IMR-90 (cell line): Measurements from ENCODE around the gene WDR74. TPM values are rescaled to one million over a fixed set of nuclear protein-coding genes. Genes with fewer than 3 reads are reported as not detected.

Source experiments
- ATAC-seq: fragments of 200-7000 bp; cut with Tn5 transposase; 2 replicates; pipeline ENCODE4 v1.9.1; 2020; ENCODE audit warnings: low read depth, mild to moderate bottlenecking, moderate library complexity
- BruUV-seq: library from RNA; stranded (reverse); fragments of 400-500 nt; replicated peaks from 2 replicates; lab custom pipeline; 2021; lab: Mats Ljungman, UMichigan
- CTCF ChIA-PET: fragments of 300-600 bp; formaldehyde crosslinking; extraction: SDS; loops from one replicate; lab custom pipeline; 2021; ENCODE audit warnings: antibody characterized with exemption; lab: Yijun Ruan, JAX
- POLR2A ChIA-PET: fragments of 300-600 bp; sonication (Branson Sonifier 250); formaldehyde crosslinking; loops from one replicate; lab custom pipeline; 2022; ENCODE audit warnings: antibody characterized with exemption; ENCODE audit not compliant: unreplicated experiment; lab: Charles Lee
- DNase-seq: peaks from one replicate; pipeline ENCODE4 v3.0.0; 2013
- H2AFZ ChIP-seq: replicated peaks from 2 replicates; pipeline ENCODE3; 2013; ENCODE audit warnings: low read length, mild to moderate bottlenecking; ENCODE audit not compliant: poor library complexity
- H2AK5ac ChIP-seq: 2 replicates; pipeline ENCODE4 v1.6.1; 2013; ENCODE audit warnings: low read depth, low read length, inconsistent platforms
- H2AK9ac ChIP-seq: replicated peaks from 2 replicates; pipeline ENCODE3; 2013; ENCODE audit warnings: mild to moderate bottlenecking, low read depth, low read length, moderate library complexity; ENCODE audit not compliant: poor library complexity
- H2BK120ac ChIP-seq: 2 replicates; pipeline ENCODE4 v1.6.1; 2013; ENCODE audit warnings: low read depth, low read length, inconsistent platforms
- H2BK15ac ChIP-seq: 3 replicates; pipeline ENCODE4 v1.6.1; 2013; ENCODE audit warnings: low read depth, low read length, inconsistent platforms
- H2BK20ac ChIP-seq: 2 replicates; pipeline ENCODE4 v1.6.1; 2013; ENCODE audit warnings: low read depth, mild to moderate bottlenecking, inconsistent platforms, low read length, moderate library complexity
- H2BK5ac ChIP-seq: 2 replicates; pipeline ENCODE4 v1.6.1; 2013; ENCODE audit warnings: mild to moderate bottlenecking, low read depth, low read length, inconsistent platforms; ENCODE audit not compliant: poor library complexity, severe bottlenecking
- H3K14ac ChIP-seq: replicated peaks from 2 replicates; pipeline ENCODE4 v1.6.1; 2013; ENCODE audit warnings: low read depth, low read length, inconsistent platforms
- H3K18ac ChIP-seq: 2 replicates; pipeline ENCODE4 v1.6.1; 2013; ENCODE audit warnings: low read depth, low read length, control low read depth
- H3K23ac ChIP-seq: 2 replicates; pipeline ENCODE4 v1.6.1; 2013; ENCODE audit warnings: low read depth, low read length, inconsistent platforms
- H3K27ac ChIP-seq: 2 replicates; pipeline ENCODE4 v1.5.1; 2013; ENCODE audit warnings: mild to moderate bottlenecking, control low read depth, low read length; ENCODE audit not compliant: insufficient read depth
- H3K27me3 ChIP-seq: 2 replicates; pipeline ENCODE4 v1.6.1; 2013; ENCODE audit warnings: low read length; ENCODE audit not compliant: control insufficient read depth, insufficient read depth
- H3K36me3 ChIP-seq: 2 replicates; pipeline ENCODE4 v1.6.1; 2013; ENCODE audit warnings: low read length, mixed read lengths; ENCODE audit not compliant: control insufficient read depth, insufficient read depth
- H3K4ac ChIP-seq: 2 replicates; pipeline ENCODE4 v1.6.1; 2013; ENCODE audit warnings: low read depth, low read length, inconsistent platforms
- H3K4me1 ChIP-seq: 2 replicates; pipeline ENCODE4 v1.6.1; 2013; ENCODE audit warnings: low read length, mixed read lengths; ENCODE audit not compliant: control insufficient read depth, insufficient read depth
- H3K4me2 ChIP-seq: 2 replicates; pipeline ENCODE4 v1.6.1; 2013; ENCODE audit warnings: low read depth, mild to moderate bottlenecking, control low read depth, low read length, moderate library complexity
- H3K4me3 ChIP-seq: 2 replicates; pipeline ENCODE4 v1.5.1; 2013; ENCODE audit warnings: low read depth, mild to moderate bottlenecking, control low read depth, low read length, moderate library complexity; ENCODE audit not compliant: insufficient read depth
- H3K56ac ChIP-seq: 2 replicates; pipeline ENCODE4 v1.6.1; 2013; ENCODE audit warnings: low read length, inconsistent platforms; ENCODE audit not compliant: insufficient read depth; ENCODE audit errors: extremely low read depth
- H3K79me1 ChIP-seq, 2 experiments: 2 replicates each; pipeline ENCODE4 v1.6.1; 2013; ENCODE audit warnings: low read length in 2 of 2, inconsistent platforms in 1 of 2, low read depth in 1 of 2
- H3K9ac ChIP-seq: 2 replicates; pipeline ENCODE4 v1.6.1; 2013; ENCODE audit warnings: low read depth, low read length, control low read depth
- H3K9me1 ChIP-seq: 2 replicates; pipeline ENCODE4 v1.6.1; 2013; ENCODE audit warnings: low read length, inconsistent platforms; ENCODE audit not compliant: insufficient read depth
- H3K9me3 ChIP-seq: 2 replicates; pipeline ENCODE4 v1.6.1; 2013; ENCODE audit warnings: low read length; ENCODE audit not compliant: control insufficient read depth, insufficient read depth
- H4K20me1 ChIP-seq: 2 replicates; pipeline ENCODE4 v1.6.1; 2013; ENCODE audit warnings: low read length, inconsistent platforms; ENCODE audit not compliant: insufficient read depth
- H4K5ac ChIP-seq: 2 replicates; pipeline ENCODE4 v1.6.1; 2013; ENCODE audit warnings: mild to moderate bottlenecking, low read depth, low read length, control low read depth
- H4K8ac ChIP-seq, 2 experiments: 2 replicates each; pipeline ENCODE4 v1.6.1; 2013; ENCODE audit warnings: low read depth in 2 of 2, low read length in 2 of 2, control low read depth in 1 of 2, inconsistent platforms in 1 of 2
- H4K91ac ChIP-seq: 2 replicates; pipeline ENCODE4 v1.6.1; 2013; ENCODE audit warnings: low read depth, low read length, inconsistent platforms; ENCODE audit not compliant: insufficient read depth
- CHD1 ChIP-seq: IDR thresholded peaks from 2 replicates; pipeline ENCODE4 v1.6.1; 2012; ENCODE audit warnings: low read depth, low read length, improper control_type of control experiment
- CTCF ChIP-seq: conservative IDR thresholded peaks from 2 replicates; pipeline ENCODE4 v1.5.1; 2012; ENCODE audit warnings: mild to moderate bottlenecking, low read depth, low read length, improper control_type of control experiment
- ELK1 ChIP-seq: fragments of 150-350 bp; IDR thresholded peaks from 2 replicates; pipeline ENCODE4 v1.6.1; 2016; ENCODE audit warnings: low read depth, mild to moderate bottlenecking, low read length, moderate library complexity, borderline replicate concordance
- MAZ ChIP-seq: IDR thresholded peaks from 2 replicates; pipeline ENCODE4 v1.6.1; 2012; ENCODE audit warnings: low read depth, mild to moderate bottlenecking, low read length, improper control_type of control experiment, moderate library complexity, borderline replicate concordance
- MXI1 ChIP-seq: IDR thresholded peaks from 2 replicates; pipeline ENCODE4 v1.6.1; 2012; ENCODE audit warnings: low read depth, mild to moderate bottlenecking, low read length, moderate library complexity, borderline replicate concordance
- RAD21 ChIP-seq: IDR thresholded peaks from 2 replicates; pipeline ENCODE4 v1.6.1; 2012; ENCODE audit warnings: low read length, improper control_type of control experiment
- RCOR1 ChIP-seq: IDR thresholded peaks from 2 replicates; pipeline ENCODE4 v1.6.1; 2012; ENCODE audit warnings: mild to moderate bottlenecking, low read length, improper control_type of control experiment; ENCODE audit not compliant: insufficient replicate concordance
- RFX5 ChIP-seq: IDR thresholded peaks from 2 replicates; pipeline ENCODE4 v1.8.0; 2012; ENCODE audit warnings: low read depth, mild to moderate bottlenecking, low read length, moderate library complexity
- SMC3 ChIP-seq: fragments of 150-350 bp; IDR thresholded peaks from 2 replicates; pipeline ENCODE4 v1.6.1; 2016; ENCODE audit warnings: low read depth, mild to moderate bottlenecking, antibody characterized with exemption, low read length, moderate library complexity
- USF2 ChIP-seq: fragments of 150-350 bp; IDR thresholded peaks from 2 replicates; pipeline ENCODE4 v1.6.1; 2017; ENCODE audit warnings: mild to moderate bottlenecking, antibody characterized with exemption, low read length, low read depth
- WGBS, 2 experiments: methylation state at CpG; one replicate each; pipeline versions ENCODE4 v1.1.5 to v1.1.7; 2013; ENCODE audit warnings: missing lambda C conversion rate in 2 of 2; ENCODE audit not compliant: insufficient read length in 1 of 2; ENCODE audit errors: extremely low coverage in 2 of 2; 5-methylcytosine and 5-hydroxymethylcytosine counted together
- dilution Hi-C: fragments of 300-500 bp; cut with HindIII; formaldehyde crosslinking; loops from one replicate; pipeline ENCODE4 v1.14.3; 2018; ENCODE audit warnings: low sequenced_read_pairs; ENCODE audit not compliant: unreplicated experiment
- in situ Hi-C: fragments of 300-500 bp; cut with MboI; formaldehyde crosslinking; loops from 3 replicates; pipeline ENCODE4 v1.14.3; 2019; ENCODE audit warnings: low sequenced_read_pairs, inconsistent platforms, mixed read lengths
- intact Hi-C: fragments of 100-400 bp; cut with micrococcal nuclease; formaldehyde crosslinking; loops from 2 replicates; pipeline ENCODE4 v1.10.0; 2022
- polyA plus RNA-seq, 3 experiments: library from polyadenylated mRNA; depleted of rRNA; stranded (reverse); fragments of >200 nt; gene quantifications; 2 replicates each; pipeline ENCODE4 v1.2.3, GENCODE V29; 2012; ENCODE audit warnings: low replicate concordance in 1 of 3
- total RNA-seq: library from RNA; depleted of rRNA; stranded (reverse); fragments of >200 nt; gene quantifications from 2 replicates; pipeline ENCODE4 v1.2.3, GENCODE V29; 2012

The WDR74 gene
- total and polyA plus RNA-seq, 2 of the 4 experiments (the other 2 are of a cell fraction): 38.4 to 44.3 TPM

- Histone ChIP-seq H3K9ac (peak overlapping the region; percentile 52; the same call in 1 of the 2 replicates), H3K27me3 (no peaks in the 10 kb centered on the region), H3K18ac (no peak overlapping the region), H4K8ac (peak overlapping the region in 1 of 2 experiments; percentile 61; a peak in 1 of 4 replicates), H3K4me3 (peak overlapping the region; percentile 94), H3K14ac (peak overlapping the region; percentile 65; the same call in 1 of the 2 replicates), H3K23ac (peak overlapping the region; percentile 53; the same call in 1 of the 2 replicates), H2AK5ac (peak overlapping the region; percentile 27; the same call in 1 of the 2 replicates), H3K56ac (0 out of 2 replicates have a peak overlapping the region, but pooled peaks have one; percentile 4), H2BK20ac (no peak overlapping the region), H3K36me3 (peaks cover 24% of the 10 kb centered on the region), H2AK9ac (peak overlapping the region; percentile 100), H3K4me2 (peak overlapping the region; percentile 69), H2BK5ac (no peak overlapping the region), H4K20me1 (peaks cover 9% of the 10 kb centered on the region), H4K91ac (no peak overlapping the region), H3K9me3 (no peaks in the 10 kb centered on the region), H2BK15ac (no peak overlapping the region), H4K5ac (no peak overlapping the region), H3K79me1 (peaks cover 15 to 38% of the 10 kb centered on the region in 2 experiments; a peak in 3 of 4 replicates), H3K4ac (peak overlapping the region; percentile 25; the same call in 1 of the 2 replicates), H3K9me1 (no peaks in the 10 kb centered on the region), H3K27ac (peak overlapping the region; percentile 38; the same call in 1 of the 2 replicates), H2AFZ (peak overlapping the region; percentile 99), H3K4me1 (peaks cover 9% of the 10 kb centered on the region), H2BK120ac (no peak overlapping the region)
- ChIA-PET POLR2A (interaction anchor here (0.5 to 1.1 kb wide), 4 partner anchors 55 to 396 kb away, joined by 3 to 4 read pairs (median 3); no protein-coding TSS in a partner anchor), CTCF (interaction anchor here (0.6 to 2.8 kb wide), 18 partner anchors 11 to 105 kb away, joined by 3 to 26 read pairs (median 4); partner anchors contain the start of genes NXF1, SLC3A2, TAF6L and ZBTB3)
- peak; percentile 79 for ATAC-seq
- DNase-seq: peak; percentile 68
- intact Hi-C loops (loop anchor here (1.0 to 5.0 kb wide), 3 partner anchors 46 to 96 kb away; partner anchors contain the start of genes SLC3A2, STX5 and TEX54), dilution Hi-C loops (no loop called here), in situ Hi-C loops (no loop called here)
- BruUV-seq: no TSS peak
- WGBS, 2 experiments: 1% methylated on average over 30 of the region's 51 CpGs; no CpG with 5 or more reads in 1 of the 2 experiments
- TF ChIP-seq MAZ: no peak
- peak; percentile 66; the same call in 1 of the 2 replicates for TF ChIP-seq MXI1
- peak; percentile 61 for TF ChIP-seq RAD21
- TF ChIP-seq CHD1: 0 out of 2 replicates have a peak, but pooled peaks have one; percentile 18
- TF ChIP-seq SMC3: peak; percentile 80
- TF ChIP-seq ELK1: no peak
- peak; percentile 99 for TF ChIP-seq CTCF
- TF ChIP-seq RFX5: no peak
- no peak for TF ChIP-seq USF2
- TF ChIP-seq RCOR1: no peak
Measured at GRCh38 chr11:62786318-62787004, 52.9 kb downstream of the WDR74 start.
